Osteoblast (primary cell): ENCODE measurements around the gene RASIP1. TPM values are rescaled to one million over a fixed set of nuclear protein-coding genes. Genes with fewer than 3 reads are reported as not detected.
A peak's percentile ranks its signal among the peaks of the same experiment; 100 is the strongest.
"Not testable (repeated sequence)": the region's sequence is repeated elsewhere in the genome, so short reads cannot be mapped to it uniquely, and the experiment has no call there.

ENCODE experiments used
- DNase-seq: peaks from one replicate; pipeline ENCODE4 v3.0.0; 2011; ENCODE audit warnings: low spot score, mixed read lengths; ENCODE audit not compliant: insufficient read length; ENCODE audit errors: missing footprints
- H2AFZ ChIP-seq: 2 replicates; pipeline ENCODE4 v1.6.0; 2011; ENCODE audit warnings: mild to moderate bottlenecking, low read length
- H3K27ac ChIP-seq: 2 replicates; pipeline ENCODE4 v1.5.1; 2011; ENCODE audit warnings: mild to moderate bottlenecking, low read depth, low read length, moderate library complexity
- H3K27me3 ChIP-seq: 2 replicates; pipeline ENCODE4 v1.6.0; 2012; ENCODE audit warnings: mild to moderate bottlenecking, control low read depth, inconsistent platforms, low read length, moderate library complexity; ENCODE audit not compliant: insufficient read depth
- H3K36me3 ChIP-seq: 2 replicates; pipeline ENCODE4 v1.5.1; 2011; ENCODE audit warnings: mild to moderate bottlenecking, low read length, control low read depth, moderate library complexity; ENCODE audit not compliant: insufficient read depth
- H3K4me1 ChIP-seq: 2 replicates; pipeline ENCODE4 v1.5.1; 2011; ENCODE audit warnings: mild to moderate bottlenecking, low read length, control low read depth, moderate library complexity; ENCODE audit not compliant: insufficient read depth
- H3K4me2 ChIP-seq: 2 replicates; pipeline ENCODE4 v1.6.0; 2011; ENCODE audit warnings: mild to moderate bottlenecking, low read length; ENCODE audit not compliant: insufficient read depth
- H3K4me3 ChIP-seq: fragments of 200-600 bp; sonication (generic); 3 replicates; pipeline ENCODE4 v1.5.1; 2012; ENCODE audit warnings: mild to moderate bottlenecking, low read length, inconsistent platforms; ENCODE audit not compliant: insufficient read depth
- H3K79me2 ChIP-seq: 2 replicates; pipeline ENCODE4 v1.6.0; 2012; ENCODE audit warnings: mild to moderate bottlenecking, low read length, control low read depth, inconsistent platforms; ENCODE audit not compliant: insufficient read depth
- H3K9me3 ChIP-seq: 2 replicates; pipeline ENCODE4 v1.5.1; 2011; ENCODE audit warnings: low read depth, low read length, control low read depth
- H4K20me1 ChIP-seq: 2 replicates; pipeline ENCODE4 v1.6.0; 2012; ENCODE audit warnings: mild to moderate bottlenecking, low read length, control low read depth; ENCODE audit not compliant: insufficient read depth
- total RNA-seq: library from RNA; depleted of rRNA; stranded (reverse); fragments of >200 nt; gene quantifications from 2 replicates; pipeline ENCODE4 v1.2.3, GENCODE V29; 2012
- TF ChIP-seq, protein P1 (sequence below): IDR thresholded peaks from 2 replicates; pipeline ENCODE4 v1.5.1; 2011; ENCODE audit warnings: mild to moderate bottlenecking, low read depth, low read length, moderate library complexity; ENCODE audit errors: extremely low read depth

RASIP1 gene
- total RNA-seq, 1 donor = 3.6 TPM

DNA sequence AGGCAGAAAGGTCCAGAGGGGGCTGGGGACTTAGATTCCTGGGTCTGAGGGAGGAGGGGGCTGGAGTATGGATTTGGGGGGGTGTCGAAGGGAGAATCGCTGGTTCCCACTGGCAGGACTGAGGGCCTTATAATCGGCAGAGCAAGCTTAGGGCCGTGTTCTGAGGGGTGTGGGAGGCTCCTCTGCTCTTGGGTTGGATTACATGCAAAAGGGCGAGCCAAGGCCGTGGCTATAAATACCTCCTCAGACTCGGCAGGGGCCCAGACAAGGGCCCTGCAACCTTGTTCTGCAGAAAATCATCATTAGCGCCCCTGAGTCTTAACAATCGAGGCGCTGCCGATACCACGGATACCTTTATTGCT lies 20.2 kb downstream of the RASIP1 start:
- H3K36me3 ChIP-seq = peaks cover 4% of the 10 kb centered on the region
- H3K4me1 ChIP-seq = peaks cover 31% of the 10 kb centered on the region
- H4K20me1 ChIP-seq = no peaks in the 10 kb centered on the region
- H2AFZ ChIP-seq = peak overlapping the region; percentile 93
- peak overlapping the region; percentile 75 for H3K4me3 ChIP-seq
- H3K9me3 ChIP-seq = no peaks in the 10 kb centered on the region
- no peaks in the 10 kb centered on the region for H3K27me3 ChIP-seq
- DNase-seq = no peak
- TF ChIP-seq, protein P1, sequence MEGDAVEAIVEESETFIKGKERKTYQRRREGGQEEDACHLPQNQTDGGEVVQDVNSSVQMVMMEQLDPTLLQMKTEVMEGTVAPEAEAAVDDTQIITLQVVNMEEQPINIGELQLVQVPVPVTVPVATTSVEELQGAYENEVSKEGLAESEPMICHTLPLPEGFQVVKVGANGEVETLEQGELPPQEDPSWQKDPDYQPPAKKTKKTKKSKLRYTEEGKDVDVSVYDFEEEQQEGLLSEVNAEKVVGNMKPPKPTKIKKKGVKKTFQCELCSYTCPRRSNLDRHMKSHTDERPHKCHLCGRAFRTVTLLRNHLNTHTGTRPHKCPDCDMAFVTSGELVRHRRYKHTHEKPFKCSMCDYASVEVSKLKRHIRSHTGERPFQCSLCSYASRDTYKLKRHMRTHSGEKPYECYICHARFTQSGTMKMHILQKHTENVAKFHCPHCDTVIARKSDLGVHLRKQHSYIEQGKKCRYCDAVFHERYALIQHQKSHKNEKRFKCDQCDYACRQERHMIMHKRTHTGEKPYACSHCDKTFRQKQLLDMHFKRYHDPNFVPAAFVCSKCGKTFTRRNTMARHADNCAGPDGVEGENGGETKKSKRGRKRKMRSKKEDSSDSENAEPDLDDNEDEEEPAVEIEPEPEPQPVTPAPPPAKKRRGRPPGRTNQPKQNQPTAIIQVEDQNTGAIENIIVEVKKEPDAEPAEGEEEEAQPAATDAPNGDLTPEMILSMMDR = no peak
- no peak overlapping the region for H3K27ac ChIP-seq
- H3K4me2 ChIP-seq = peak overlapping the region; percentile 79
- peaks cover 2% of the 10 kb centered on the region for H3K79me2 ChIP-seq

DNA sequence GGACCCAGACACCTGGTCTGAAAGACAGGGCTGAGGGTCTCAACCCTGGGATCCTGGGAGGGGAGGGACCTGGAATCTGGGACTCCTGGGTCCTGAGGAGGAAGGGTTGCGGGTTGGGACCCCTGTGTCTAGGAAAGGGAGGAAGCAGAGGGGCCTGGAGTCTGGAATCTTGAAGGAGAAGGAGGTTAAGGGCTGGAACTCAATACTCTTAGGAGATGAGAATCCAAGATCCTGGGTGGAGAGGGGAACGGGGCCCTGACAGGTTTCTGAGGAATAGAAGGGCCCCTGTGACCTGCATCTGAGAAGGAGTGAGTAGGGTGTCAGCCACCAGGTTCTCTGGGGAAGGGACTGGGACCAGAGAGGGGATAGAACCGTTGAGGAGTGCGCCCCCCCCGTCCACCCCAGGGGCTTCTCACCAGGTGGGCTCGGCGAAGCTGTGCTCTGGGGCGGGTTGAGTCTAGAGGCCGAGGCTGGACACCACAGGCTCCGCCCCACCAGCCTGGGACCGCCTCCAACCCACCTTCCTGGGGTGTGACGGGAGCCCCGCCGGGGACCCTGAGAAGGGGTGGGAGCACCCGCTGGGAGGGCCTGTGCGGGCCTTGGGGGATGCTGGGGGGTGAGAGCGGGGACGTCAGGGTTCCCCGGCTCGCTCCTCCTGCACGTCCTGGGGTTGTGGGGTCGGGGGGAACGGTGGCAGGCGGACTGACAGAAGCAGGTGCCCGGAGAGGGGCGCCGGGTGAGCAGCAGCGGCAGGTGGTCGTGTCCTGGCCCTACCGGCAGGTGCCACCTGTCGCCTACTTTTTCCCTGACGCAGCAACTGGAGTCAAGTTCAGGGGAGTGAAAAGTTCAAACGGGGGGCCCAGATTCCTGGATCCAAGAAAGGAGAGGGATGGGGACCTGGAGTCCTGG lies 20.9 kb downstream of the RASIP1 start, which contains the start of gene MAMSTR:
Gene MAMSTR (minus strand): TSS at position 463 of the 909 bp plus-strand sequence. CDS start 694 bp downstream, outside the sequence.
- DNase-seq = peak; percentile 76
- Histone ChIP-seq H3K4me2 (peak within 1 kb of the TSS; percentile 79), H2AFZ (peak within 1 kb of the TSS; percentile 93), H3K36me3 (peaks cover 4% of the 10 kb centered on the region), H3K4me1 (peaks cover 31% of the 10 kb centered on the region), H3K79me2 (peaks cover 9% of the 10 kb centered on the region), H3K4me3 (peak within 1 kb of the TSS; percentile 75), H4K20me1 (no peaks in the 10 kb centered on the region), H3K27ac (peak within 1 kb of the TSS; percentile 89), H3K27me3 (no peaks in the 10 kb centered on the region), H3K9me3 (no peaks in the 10 kb centered on the region)
- TF ChIP-seq, protein P1 = no peak

DNA sequence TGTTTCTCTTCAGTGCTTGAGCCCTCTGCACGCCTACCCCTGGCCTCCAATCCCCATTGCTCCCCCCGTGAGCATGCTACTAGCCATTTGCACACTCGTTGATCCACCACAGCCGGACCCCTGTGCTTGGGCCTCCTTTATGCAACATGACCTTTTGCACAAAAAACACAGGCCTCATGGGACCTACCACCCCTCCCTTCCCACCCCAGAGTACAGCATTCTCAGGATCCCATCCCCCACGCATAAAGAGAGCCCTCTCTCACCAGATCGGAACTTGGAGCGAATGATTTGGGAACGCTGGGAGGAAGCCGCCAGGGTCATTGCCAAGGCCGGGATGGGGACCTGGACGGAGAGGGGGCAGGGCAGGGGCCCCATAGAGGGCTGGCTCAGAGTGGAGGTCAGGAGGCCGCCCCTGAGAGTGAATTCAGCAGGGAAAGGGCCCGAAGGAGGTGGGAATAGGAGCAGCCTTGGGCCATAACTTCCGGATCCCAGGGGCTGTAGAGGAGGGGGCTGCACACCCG lies 21.6 kb downstream of the RASIP1 start:
- TF ChIP-seq, protein P1 = no peak
- Histone ChIP-seq H3K27me3 (no peaks in the 10 kb centered on the region), H3K36me3 (no peaks in the 10 kb centered on the region), H3K79me2 (peaks cover 9% of the 10 kb centered on the region), H3K4me2 (no peak overlapping the region), H3K4me1 (peaks cover 29% of the 10 kb centered on the region), H3K9me3 (no peaks in the 10 kb centered on the region), H4K20me1 (no peaks in the 10 kb centered on the region), H3K4me3 (no peak overlapping the region), H2AFZ (no peak overlapping the region), H3K27ac (no peak overlapping the region)
- DNase-seq = peak; percentile 68

DNA sequence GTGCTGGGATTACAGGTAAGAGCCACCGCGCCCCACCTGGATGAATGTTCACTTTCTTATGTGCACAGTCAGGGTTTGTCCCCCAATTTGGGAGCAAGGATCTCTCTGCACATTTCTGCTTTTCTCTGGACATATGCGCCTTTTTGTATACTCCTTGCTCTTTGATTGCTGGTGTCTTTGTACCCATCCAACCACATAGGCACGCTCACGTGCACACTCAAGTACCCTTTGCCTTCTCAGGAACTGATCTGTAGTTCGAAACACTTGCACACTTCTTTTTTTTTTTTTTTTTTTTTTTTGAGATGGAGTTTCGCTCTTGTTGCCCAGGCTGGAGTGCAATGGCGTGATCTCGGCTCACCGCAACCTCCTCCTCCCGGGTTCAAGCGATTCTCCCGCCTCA lies 22.3 kb downstream of the RASIP1 start:
- H3K9me3 ChIP-seq, H3K27me3 ChIP-seq, H3K4me3 ChIP-seq, H3K36me3 ChIP-seq, H2AFZ ChIP-seq, H3K4me2 ChIP-seq, H4K20me1 ChIP-seq, H3K27ac ChIP-seq: not testable (repeated sequence)
- Histone ChIP-seq H3K79me2 (peaks cover 12% of the 10 kb centered on the region), H3K4me1 (peaks cover 36% of the 10 kb centered on the region)
- DNase-seq = peak; percentile 5
